ENCODE measurements around the gene SLC9A1.

- TF ChIP-seq CTCF (IDR thresholded peaks at IDR 0.05) = no peak
- TF ChIP-seq POLR2A (IDR thresholded peaks at IDR 0.05) = no peak
Measured at GRCh38 chr1:27193194-27193593, 38.3 kb upstream of the SLC9A1 start.

Data from breast epithelium (tissue), 3 donors.